GM21528 (cell line): ENCODE data around the gene ERVW-1.

Experiments
- ATAC-seq: cut with Tn5 transposase; IDR thresholded peaks from one replicate; pipeline ENCODE4 v1.9.1; 2021; ENCODE audit warnings: mild to moderate bottlenecking, moderate library complexity; ENCODE audit not compliant: unreplicated experiment, low FRiP score

Gene ERVW-1

GRCh38 chr7:92432299-92432946, 45.3 kb downstream of the ERVW-1 start:
- ATAC-seq, result no peak

- ATAC-seq, result no peak
Observed at GRCh38 chr7:92427193-92427592, 50.6 kb downstream of the ERVW-1 start.

GRCh38 chr7:92425311-92425947, 52.3 kb downstream of the ERVW-1 start:
- no peak for ATAC-seq

GRCh38 chr7:92423710-92424131, 54.0 kb downstream of the ERVW-1 start:
- ATAC-seq, result no peak

- ATAC-seq, result no peak
Observed at GRCh38 chr7:92422926-92423325, 54.8 kb downstream of the ERVW-1 start.

GRCh38 chr7:92421676-92422435, 55.9 kb downstream of the ERVW-1 start:
- ATAC-seq, result no peak
